Measurements from ENCODE around the gene ZBTB26.

- TF ChIP-seq CTCF (IDR thresholded peaks at IDR 0.05; ENCODE audit: low read depth, low read length) = no peak
- no peak for TF ChIP-seq POLR2A (IDR thresholded peaks at IDR 0.05; ENCODE audit: extremely low read depth, insufficient read length)
Observed at GRCh38 chr9:122875523-122875922, 55.8 kb downstream of the ZBTB26 start.

Measured in NB4 (cell line).